NCI-H2196 (cell line): ENCODE measurements around the gene ANKRD40CL.

Experiments used
- DNase-seq: peaks from one replicate; lab custom pipeline; 2025; ENCODE audit not compliant: unreplicated experiment; lab: John Stamatoyannopoulos, UW

ANKRD40CL gene

DNA sequence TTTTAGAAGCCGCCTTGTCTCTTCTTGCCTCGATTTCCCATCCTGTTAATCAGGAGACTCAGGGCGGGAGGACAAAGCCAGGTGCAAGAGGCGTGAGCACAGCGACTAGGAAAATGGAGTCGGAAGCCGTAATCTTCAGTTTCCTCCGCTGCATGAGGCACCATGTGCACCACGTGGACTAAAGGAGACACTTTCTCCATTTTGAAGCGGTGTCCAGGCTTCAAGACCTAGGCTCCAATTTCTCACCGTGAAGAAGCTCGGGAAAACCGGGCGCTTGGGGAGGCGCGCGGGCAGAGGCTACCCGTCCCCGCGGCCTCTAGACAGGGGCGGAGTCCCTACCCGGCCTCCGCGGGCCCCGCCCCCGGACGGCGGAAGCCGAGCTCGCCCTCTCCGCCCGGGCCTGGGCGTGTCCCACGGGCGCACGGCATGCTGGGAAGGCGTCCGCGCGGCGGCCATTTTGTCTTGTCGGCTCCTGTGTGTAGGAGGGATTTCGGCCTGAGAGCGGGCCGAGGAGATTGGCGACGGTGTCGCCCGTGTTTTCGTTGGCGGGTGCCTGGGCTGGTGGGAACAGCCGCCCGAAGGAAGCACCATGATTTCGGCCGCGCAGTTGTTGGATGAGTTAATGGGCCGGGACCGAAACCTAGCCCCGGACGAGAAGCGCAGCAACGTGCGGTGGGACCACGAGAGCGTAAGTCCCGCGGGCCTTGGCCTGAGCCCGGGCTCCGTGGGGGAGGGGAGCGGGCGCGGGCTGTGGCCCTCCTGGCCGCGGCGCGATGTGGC, 48.0 kb downstream of the ANKRD40CL start, which contains the start of gene LUC7L3:
LUC7L3 (plus strand) TSS at position 460 of the 780 bp plus-strand sequence; CDS start at position 590, 130 bp downstream.
- DNase-seq: peak; percentile 97

DNA sequence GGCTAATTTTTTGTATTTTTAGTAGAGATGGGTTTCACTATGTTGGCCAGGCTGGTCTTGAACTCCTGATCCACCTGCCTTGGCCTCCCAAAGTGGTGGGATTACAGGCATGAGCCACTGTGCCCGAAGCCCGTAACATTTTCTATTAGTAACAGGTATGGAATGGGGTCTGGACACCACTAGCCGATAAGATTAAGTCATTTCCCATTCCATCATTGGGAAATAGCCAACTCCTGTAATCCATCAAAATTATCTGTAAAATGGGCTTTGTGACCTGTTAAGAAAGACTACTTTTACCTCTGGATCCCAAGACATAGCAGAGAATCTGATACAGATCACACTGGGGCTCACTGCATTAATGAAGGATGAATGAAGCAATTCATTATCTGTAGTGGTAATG, 51.8 kb downstream of the ANKRD40CL start:
- DNase-seq: no peak

- no peak for DNase-seq
These were observed 54.7 kb downstream of the ANKRD40CL start for GRCh38 chr17:50712641-50713040.
